ENCODE results near the gene SPAG17.

The SPAG17 gene

GRCh38 chr1:118118873-118119463 is 66.1 kb downstream of the SPAG17 start:
- DNase-seq: no peak
- H3K27ac Mint-ChIP-seq: no peak overlapping the region
- H3K4me1 Mint-ChIP-seq (ENCODE audit: low read depth): no peaks in the 10 kb centered on the region
- H3K36me3 Mint-ChIP-seq (ENCODE audit: low read depth): no peaks in the 10 kb centered on the region
- H3K9me3 Mint-ChIP-seq: no peaks in the 10 kb centered on the region
- H3K4me3 Mint-ChIP-seq: no peak overlapping the region
- H3K27me3 Mint-ChIP-seq: no peaks in the 10 kb centered on the region

GRCh38 chr1:118118469-118118868 is 66.6 kb downstream of the SPAG17 start:
- Mint-ChIP-seq H3K36me3 (ENCODE audit: low read depth) (no peaks in the 10 kb centered on the region), H3K9me3 (no peaks in the 10 kb centered on the region), H3K27ac (no peak overlapping the region), H3K4me1 (ENCODE audit: low read depth) (no peaks in the 10 kb centered on the region), H3K4me3 (no peak overlapping the region), H3K27me3 (no peaks in the 10 kb centered on the region)
- no peak for DNase-seq

GRCh38 chr1:118117521-118117920 is 67.5 kb downstream of the SPAG17 start:
- Mint-ChIP-seq H3K27ac (no peak overlapping the region), H3K9me3 (no peaks in the 10 kb centered on the region), H3K27me3 (no peaks in the 10 kb centered on the region), H3K36me3 (ENCODE audit: low read depth) (no peaks in the 10 kb centered on the region), H3K4me3 (no peak overlapping the region), H3K4me1 (ENCODE audit: low read depth) (no peaks in the 10 kb centered on the region)
- no peak for DNase-seq

GRCh38 chr1:118116909-118117308 is 68.1 kb downstream of the SPAG17 start:
- DNase-seq: no peak
- H3K4me1 Mint-ChIP-seq (ENCODE audit: low read depth): no peaks in the 10 kb centered on the region
- no peak overlapping the region for H3K4me3 Mint-ChIP-seq
- no peaks in the 10 kb centered on the region for H3K36me3 Mint-ChIP-seq (ENCODE audit: low read depth)
- no peaks in the 10 kb centered on the region for H3K27me3 Mint-ChIP-seq
- no peak overlapping the region for H3K27ac Mint-ChIP-seq
- no peaks in the 10 kb centered on the region for H3K9me3 Mint-ChIP-seq

- H3K4me3 Mint-ChIP-seq: no peak overlapping the region
- no peaks in the 10 kb centered on the region for H3K9me3 Mint-ChIP-seq
- H3K27me3 Mint-ChIP-seq: no peaks in the 10 kb centered on the region
- H3K4me1 Mint-ChIP-seq (ENCODE audit: low read depth): no peaks in the 10 kb centered on the region
- DNase-seq: no peak
- no peaks in the 10 kb centered on the region for H3K36me3 Mint-ChIP-seq (ENCODE audit: low read depth)
- no peak overlapping the region for H3K27ac Mint-ChIP-seq
These were observed 68.6 kb downstream of the SPAG17 start for GRCh38 chr1:118116401-118116800.

GRCh38 chr1:118115567-118116295 is 69.3 kb downstream of the SPAG17 start:
- no peaks in the 10 kb centered on the region for H3K9me3 Mint-ChIP-seq
- H3K4me3 Mint-ChIP-seq: no peak overlapping the region
- no peaks in the 10 kb centered on the region for H3K27me3 Mint-ChIP-seq
- H3K36me3 Mint-ChIP-seq (ENCODE audit: low read depth): no peaks in the 10 kb centered on the region
- H3K4me1 Mint-ChIP-seq (ENCODE audit: low read depth): no peaks in the 10 kb centered on the region
- no peak for DNase-seq
- no peak overlapping the region for H3K27ac Mint-ChIP-seq

- no peak overlapping the region for H3K4me3 Mint-ChIP-seq
- DNase-seq: no peak
- H3K27me3 Mint-ChIP-seq: no peaks in the 10 kb centered on the region
- no peaks in the 10 kb centered on the region for H3K36me3 Mint-ChIP-seq (ENCODE audit: low read depth)
- no peaks in the 10 kb centered on the region for H3K4me1 Mint-ChIP-seq (ENCODE audit: low read depth)
- H3K27ac Mint-ChIP-seq: no peak overlapping the region
- no peaks in the 10 kb centered on the region for H3K9me3 Mint-ChIP-seq
These were observed 71.8 kb downstream of the SPAG17 start for GRCh38 chr1:118113261-118113660.

- Mint-ChIP-seq H3K4me1 (ENCODE audit: low read depth) (no peaks in the 10 kb centered on the region), H3K9me3 (no peaks in the 10 kb centered on the region), H3K27ac (no peak overlapping the region), H3K36me3 (ENCODE audit: low read depth) (no peaks in the 10 kb centered on the region), H3K4me3 (no peak overlapping the region), H3K27me3 (no peaks in the 10 kb centered on the region)
- DNase-seq: no peak
These were observed 74.4 kb downstream of the SPAG17 start for GRCh38 chr1:118110580-118110979.

GRCh38 chr1:118104951-118105350 is 80.1 kb downstream of the SPAG17 start:
- Mint-ChIP-seq H3K36me3 (ENCODE audit: low read depth) (no peaks in the 10 kb centered on the region), H3K9me3 (no peaks in the 10 kb centered on the region), H3K27ac (no peak overlapping the region), H3K27me3 (no peaks in the 10 kb centered on the region), H3K4me3 (no peak overlapping the region), H3K4me1 (ENCODE audit: low read depth) (no peaks in the 10 kb centered on the region)
- DNase-seq: no peak

- no peaks in the 10 kb centered on the region for H3K4me1 Mint-ChIP-seq (ENCODE audit: low read depth)
- no peaks in the 10 kb centered on the region for H3K27me3 Mint-ChIP-seq
- no peak overlapping the region for H3K27ac Mint-ChIP-seq
- no peak for DNase-seq
- no peaks in the 10 kb centered on the region for H3K36me3 Mint-ChIP-seq (ENCODE audit: low read depth)
- H3K9me3 Mint-ChIP-seq: no peaks in the 10 kb centered on the region
- no peak overlapping the region for H3K4me3 Mint-ChIP-seq
These were observed 82.6 kb downstream of the SPAG17 start for GRCh38 chr1:118102445-118102844.

- Mint-ChIP-seq H3K4me3 (no peak overlapping the region), H3K4me1 (ENCODE audit: low read depth) (no peaks in the 10 kb centered on the region), H3K27ac (no peak overlapping the region), H3K27me3 (no peaks in the 10 kb centered on the region), H3K9me3 (no peaks in the 10 kb centered on the region), H3K36me3 (ENCODE audit: low read depth) (no peaks in the 10 kb centered on the region)
- no peak for DNase-seq
These were observed 83.0 kb downstream of the SPAG17 start for GRCh38 chr1:118101999-118102398.

GRCh38 chr1:118101515-118101844 is 83.5 kb downstream of the SPAG17 start:
- Mint-ChIP-seq H3K4me3 (no peak overlapping the region), H3K27ac (no peak overlapping the region), H3K27me3 (no peaks in the 10 kb centered on the region), H3K4me1 (ENCODE audit: low read depth) (no peaks in the 10 kb centered on the region), H3K36me3 (ENCODE audit: low read depth) (no peaks in the 10 kb centered on the region), H3K9me3 (no peaks in the 10 kb centered on the region)
- no peak for DNase-seq

- Mint-ChIP-seq H3K36me3 (ENCODE audit: low read depth) (no peaks in the 10 kb centered on the region), H3K4me3 (no peak overlapping the region), H3K27ac (no peak overlapping the region), H3K9me3 (no peaks in the 10 kb centered on the region), H3K4me1 (ENCODE audit: low read depth) (no peaks in the 10 kb centered on the region), H3K27me3 (no peaks in the 10 kb centered on the region)
- DNase-seq: no peak
These were observed 84.1 kb downstream of the SPAG17 start for GRCh38 chr1:118100686-118101514.

GRCh38 chr1:118099686-118100085 is 85.3 kb downstream of the SPAG17 start:
- Mint-ChIP-seq H3K27ac (no peak overlapping the region), H3K36me3 (ENCODE audit: low read depth) (no peaks in the 10 kb centered on the region), H3K4me1 (ENCODE audit: low read depth) (no peaks in the 10 kb centered on the region), H3K9me3 (no peaks in the 10 kb centered on the region), H3K27me3 (no peaks in the 10 kb centered on the region), H3K4me3 (no peak overlapping the region)
- no peak for DNase-seq
